K562 (cell line): ENCODE data around the gene HPSE2. TPM values are rescaled to one million over a fixed set of nuclear protein-coding genes. Genes with fewer than 3 reads are reported as not detected.

Source experiments
- ATAC-seq: fragments of 200-7000 bp; cut with Tn5 transposase; 3 replicates; pipeline ENCODE4 v1.9.1; 2020; ENCODE audit warnings: moderate library complexity
- BruUV-seq: library from RNA; stranded (reverse); fragments of 400-500 nt; replicated peaks from 2 replicates; lab custom pipeline; 2021; lab: Mats Ljungman, UMichigan
- CTCF ChIA-PET: fragments of 300-600 bp; formaldehyde crosslinking; extraction: SDS; loops from one replicate; lab custom pipeline; 2021; ENCODE audit warnings: low intra/inter-chr PET ratio; lab: Yijun Ruan, JAX
- POLR2A ChIA-PET: fragments of 300-600, 350-650 bp; sonication (Branson Sonifier 250); formaldehyde crosslinking; extraction: SDS; loops from one replicate; lab custom pipeline; 2021; ENCODE audit warnings: antibody characterized with exemption, inconsistent platforms; lab: Yijun Ruan, JAX
- DNase-seq, 4 experiments: peaks; one replicate each; pipeline versions ENCODE4 v3.0.0 to v3.0.0-alpha.2; 2011 to 2018; ENCODE audit warnings: low spot score in 3 of 4, mixed read lengths in 3 of 4; ENCODE audit errors: extremely low read depth in 1 of 4
- FAIRE-seq: peaks from 2 replicates; lab custom pipeline; 2011; peaks lifted over from hg19 to GRCh38; lab: Jason Lieb, UNC
- H2AFZ ChIP-seq: 2 replicates; pipeline ENCODE4 v1.6.0; 2011; ENCODE audit warnings: low read depth, low read length, control low read depth, inconsistent platforms
- H3K27ac ChIP-seq: fragments of 200-600 bp; 3 replicates; pipeline ENCODE4 v1.8.0; 2011; ENCODE audit warnings: low read depth, mild to moderate bottlenecking, control low read depth, inconsistent platforms, low read length, moderate library complexity, mixed read lengths; ENCODE audit errors: extremely low read depth
- H3K27me3 ChIP-seq, 2 experiments: fragments of 300-600 bp in 1 of 2; 2 replicates in 1 of 2; 3 replicates in 1 of 2; pipeline versions ENCODE4 v1.6.0 to v1.8.0; 2011; ENCODE audit warnings: inconsistent platforms in 2 of 2, low read length in 2 of 2, mild to moderate bottlenecking in 1 of 2, mixed read lengths in 1 of 2, moderate library complexity in 1 of 2; ENCODE audit not compliant: control insufficient read depth in 2 of 2, insufficient read depth in 2 of 2
- H3K36me3 ChIP-seq: fragments of 300-600 bp; 3 replicates; pipeline ENCODE4 v1.8.0; 2011; ENCODE audit warnings: mild to moderate bottlenecking, low read length, inconsistent platforms; ENCODE audit not compliant: control insufficient read depth, insufficient read depth
- H3K4me1 ChIP-seq, 2 experiments: fragments of 200-600 bp in 1 of 2; replicated peaks in 1 of 2; 2 replicates in 1 of 2; 3 replicates in 1 of 2; pipeline versions ENCODE4 v1.5.1 to v1.8.0; 2011; ENCODE audit warnings: inconsistent platforms in 2 of 2, low read length in 2 of 2, mild to moderate bottlenecking in 1 of 2, mixed read lengths in 1 of 2, moderate library complexity in 1 of 2; ENCODE audit not compliant: control insufficient read depth in 2 of 2, insufficient read depth in 2 of 2
- H3K4me2 ChIP-seq: 2 replicates; pipeline ENCODE4 v1.6.1; 2011; ENCODE audit warnings: low read length, control low read depth, inconsistent platforms, mixed read lengths; ENCODE audit not compliant: insufficient read depth
- H3K4me3 ChIP-seq: fragments of 200-600 bp; sonication (generic), shearing (Covaris generic); 2 replicates; pipeline ENCODE4 v1.5.1; 2016; ENCODE audit warnings: control low read depth, inconsistent platforms
- H3K79me2 ChIP-seq: fragments of 200-600 bp; 3 replicates; pipeline ENCODE4 v1.8.0; 2011; ENCODE audit warnings: low read length, inconsistent platforms; ENCODE audit not compliant: control insufficient read depth, insufficient read depth
- H3K9ac ChIP-seq, 2 experiments: 2 replicates each; pipeline versions ENCODE4 v1.6.0 to v1.6.1; 2011; ENCODE audit warnings: low read depth in 2 of 2, low read length in 2 of 2, control low read depth in 1 of 2, inconsistent platforms in 1 of 2, mild to moderate bottlenecking in 1 of 2, mixed read lengths in 1 of 2; ENCODE audit not compliant: insufficient read depth in 1 of 2
- H3K9me1 ChIP-seq: one replicate; pipeline ENCODE4 v1.6.0; 2011; ENCODE audit warnings: inconsistent platforms, mild to moderate bottlenecking, low read length, moderate library complexity; ENCODE audit not compliant: control insufficient read depth, insufficient read depth
- H3K9me3 ChIP-seq: replicated peaks from 2 replicates; pipeline ENCODE4 v1.5.1; 2011; ENCODE audit warnings: low read depth, low read length, inconsistent platforms; ENCODE audit not compliant: control insufficient read depth, insufficient read depth
- H4K20me1 ChIP-seq: replicated peaks from 2 replicates; pipeline ENCODE4 v1.6.1; 2011; ENCODE audit warnings: low read length, inconsistent platforms, mixed read lengths; ENCODE audit not compliant: control insufficient read depth, insufficient read depth
- BCLAF1 ChIP-seq, 2 experiments: fragments of 450-650 bp in 1 of 2; IDR thresholded peaks; 2 replicates each; pipeline ENCODE4 v1.6.1; 2011 to 2017; ENCODE audit warnings: low read depth in 2 of 2, antibody characterized with exemption in 1 of 2, borderline replicate concordance in 1 of 2, low read length in 1 of 2, mild to moderate bottlenecking in 1 of 2, mixed read lengths in 1 of 2; ENCODE audit not compliant: control insufficient read depth in 1 of 2
- CBFA2T3 ChIP-seq: fragments of 450-650 bp; IDR thresholded peaks from 2 replicates; pipeline ENCODE4 v1.6.1; 2017
- WGBS: fragments of 100-300 bp; shearing (Covaris generic); methylation state at CpG from one replicate; pipeline ENCODE4 v1.1.6; 2016; ENCODE audit warnings: low coverage, mixed read lengths; ENCODE audit not compliant: insufficient coverage; ENCODE audit errors: missing lambda C conversion rate; 5-methylcytosine and 5-hydroxymethylcytosine counted together
- in situ Hi-C: fragments of 300-500 bp; cut with MboI; formaldehyde crosslinking; loops from 4 replicates; pipeline ENCODE4 v1.15.0; 2018; ENCODE audit warnings: inconsistent platforms, mixed read lengths
- intact Hi-C: fragments of 100-400 bp; cut with micrococcal nuclease; formaldehyde crosslinking; loops from 2 replicates; pipeline ENCODE4 v1.14.2; 2022
- polyA plus RNA-seq, 8 experiments: library from polyadenylated mRNA; depleted of rRNA in 4 of 8; stranded (reverse) in 5 of 8; unstranded in 3 of 8; fragments of >200 nt; fragmentation: Nextera tagmentation in 2 of 8; fragmentation: Illumina TruSeq in 1 of 8; extraction: Ambion mirVana in 2 of 8; extraction: Trizol in 1 of 8; gene quantifications; 2 replicates each; pipeline versions ENCODE4 v1.2.1 to v1.2.3, GENCODE V29; 2011 to 2014; ENCODE audit warnings: inconsistent platforms in 1 of 8, missing spikeins in 1 of 8
- total RNA-seq, 7 experiments: library from RNA; depleted of rRNA in 6 of 7; stranded (reverse); fragments of >200 nt in 6 of 7; fragmentation: Illumina TruSeq in 2 of 7; extraction: Trizol in 2 of 7; gene quantifications; 2 replicates each; pipeline versions ENCODE4 v1.2.1 to v1.2.3, GENCODE V29; 2011 to 2021; ENCODE audit warnings: low replicate concordance in 1 of 7

HPSE2 gene
- total and polyA plus RNA-seq, 9 of the 15 experiments (the other 6 are each of a cell fraction or from before 2014, with no cell fraction given): 0.03 to 0.10 (median 0.04) TPM; not detected in 2

DNA sequence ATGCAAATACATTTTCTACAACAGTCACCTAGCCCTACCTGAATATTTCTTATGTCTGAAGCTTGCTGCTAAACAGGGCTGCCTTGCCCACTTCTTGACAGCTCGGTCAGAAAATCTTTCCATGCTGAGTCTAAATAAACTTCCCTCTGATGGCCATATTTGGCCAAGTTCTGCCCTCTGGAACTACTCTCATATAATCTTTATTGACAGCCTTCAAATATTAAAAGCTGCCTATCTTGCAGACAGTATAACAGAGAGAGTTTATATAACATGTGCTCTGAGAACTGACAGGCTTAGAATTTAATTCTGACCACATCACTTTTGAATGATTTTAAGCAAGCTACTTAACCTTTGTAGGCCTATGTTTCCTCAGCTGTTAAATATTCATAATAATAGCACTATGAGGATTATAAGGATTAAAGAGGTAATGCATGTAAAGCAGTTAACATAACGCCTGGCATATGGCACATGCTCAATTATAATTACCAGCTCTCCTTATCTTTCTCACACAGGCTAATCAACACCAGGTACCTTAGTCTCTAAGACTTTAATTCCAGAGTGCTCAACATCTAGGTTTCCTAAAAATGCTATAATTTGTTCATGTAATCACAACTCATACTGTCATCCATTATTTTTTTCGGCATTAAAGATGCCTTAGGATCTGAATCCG, 334.1 kb downstream of the HPSE2 start:
- no peaks in the 10 kb centered on the region for H3K79me2 ChIP-seq
- ChIA-PET CTCF (no interaction called here), POLR2A (interaction anchor here (0.7 kb wide), 1 partner anchor 9 kb away, joined by 3 read pairs; no protein-coding TSS in a partner anchor)
- H2AFZ ChIP-seq: peak overlapping the region; percentile 74
- no TSS peak for BruUV-seq
- ATAC-seq: no peak
- no peaks in the 10 kb centered on the region; a peak in 1 of 5 replicates for H3K4me1 ChIP-seq
- no peak for TF ChIP-seq BCLAF1 (IDR thresholded peaks at IDR 0.05; ENCODE audit: borderline replicate concordance in 1 of 2, control insufficient read depth in 1 of 2, low read depth in 2 of 2, low read length in 1 of 2)
- TF ChIP-seq CBFA2T3: 0 out of 2 replicates have a peak, but pooled peaks have one; percentile 3
- in situ Hi-C loops (no loop called here), intact Hi-C loops (no loop called here)
- H3K9me3 ChIP-seq: no peaks in the 10 kb centered on the region
- no peak overlapping the region for H3K4me2 ChIP-seq
- 37% methylated on average over 4 of the region's 4 CpGs for WGBS
- H4K20me1 ChIP-seq: no peaks in the 10 kb centered on the region
- H3K9me1 ChIP-seq: no peaks in the 10 kb centered on the region
- no peak for DNase-seq
- no peak overlapping the region for H3K9ac ChIP-seq
- H3K27ac ChIP-seq: no peak overlapping the region
- no peaks in the 10 kb centered on the region for H3K36me3 ChIP-seq
- no peak overlapping the region for H3K4me3 ChIP-seq
- H3K27me3 ChIP-seq: no peaks in the 10 kb centered on the region
- no peak for FAIRE-seq
